Activated B cell treated with CpG ODN at 0.5 μM for 24 hours (primary cell): Measurements from ENCODE around the gene SLC35A2. TPM values are rescaled to one million over a fixed set of nuclear protein-coding genes. Genes with fewer than 3 reads are reported as not detected.

Experiments used
- ATAC-seq: fragments of 200-7000 bp; cut with Tn5 transposase; one replicate; pipeline ENCODE4 v1.10.0; 2021; ENCODE audit warnings: low read depth, mild to moderate bottlenecking, moderate library complexity
- CTCF ChIA-PET: fragments of 350-600 bp; sonication (Branson Sonifier 250); formaldehyde crosslinking; loops from one replicate; lab custom pipeline; 2021; ENCODE audit warnings: antibody characterized with exemption; lab: Charles Lee
- POLR2A ChIA-PET: fragments of 350-600 bp; sonication (Branson Sonifier 250); formaldehyde crosslinking; loops from one replicate; lab custom pipeline; 2021; ENCODE audit warnings: antibody characterized with exemption; lab: Charles Lee
- DNase-seq: peaks from one replicate; pipeline ENCODE4 v3.0.0; 2022
- H3K27ac Mint-ChIP-seq: one replicate; pipeline ENCODE4 v1.8.0; 2020; ENCODE audit warnings: mixed read lengths
- H3K27me3 Mint-ChIP-seq: one replicate; pipeline ENCODE4 v1.8.0; 2021; ENCODE audit warnings: mixed read lengths
- H3K36me3 Mint-ChIP-seq: one replicate; pipeline ENCODE4 v1.8.0; 2021; ENCODE audit warnings: low read depth, mixed read lengths
- H3K4me1 Mint-ChIP-seq: one replicate; pipeline ENCODE4 v1.8.0; 2021; ENCODE audit warnings: mixed read lengths
- H3K4me3 Mint-ChIP-seq: one replicate; pipeline ENCODE4 v1.8.0; 2020; ENCODE audit warnings: mild to moderate bottlenecking, mixed read lengths
- H3K9me3 Mint-ChIP-seq: one replicate; pipeline ENCODE4 v1.8.0; 2020; ENCODE audit warnings: mixed read lengths
- CTCF ChIP-seq: fragments of 200-600 bp; IDR thresholded peaks from one replicate; pipeline ENCODE4 v1.8.0; 2022; ENCODE audit warnings: antibody characterized with exemption, mild to moderate bottlenecking
- intact Hi-C: fragments of 100-400 bp; cut with micrococcal nuclease; formaldehyde crosslinking; loops from one replicate; pipeline ENCODE4 v1.15.1; 2024
- total RNA-seq: library from RNA; stranded (reverse); gene quantifications from 2 replicates; pipeline ENCODE4 v1.2.3, GENCODE V29; 2022

The SLC35A2 gene
- total RNA-seq, 1 donor from 2014 or later, result 17.3 TPM

- Mint-ChIP-seq H3K27me3 (no peaks in the 10 kb centered on the region), H3K27ac (no peak overlapping the region), H3K36me3 (peaks cover 51% of the 10 kb centered on the region), H3K4me3 (no peak overlapping the region), H3K9me3 (no peaks in the 10 kb centered on the region), H3K4me1 (peaks cover 3% of the 10 kb centered on the region)
- DNase-seq (no peak), ATAC-seq (no peak)
- TF ChIP-seq CTCF, result no peak
- ChIA-PET POLR2A (interaction anchor here (0.6 to 2.0 kb wide), 2 partner anchors 8 to 9 kb away, joined by 11 to 12 read pairs; partner anchors contain the start of gene SLC35A2), CTCF (no interaction called here)
- intact Hi-C loops, result no loop called here
Measured at GRCh38 chrX:48904180-48904579, 7.3 kb downstream of the SLC35A2 start.

GRCh38 chrX:48903290-48903689 is 8.2 kb downstream of the SLC35A2 start:
- TF ChIP-seq CTCF, result no peak
- H3K4me1 Mint-ChIP-seq, result peaks cover 6% of the 10 kb centered on the region
- no peaks in the 10 kb centered on the region for H3K9me3 Mint-ChIP-seq
- no peak overlapping the region for H3K27ac Mint-ChIP-seq
- ATAC-seq (no peak), DNase-seq (no peak)
- no peaks in the 10 kb centered on the region for H3K27me3 Mint-ChIP-seq
- H3K36me3 Mint-ChIP-seq, result peaks cover 45% of the 10 kb centered on the region
- H3K4me3 Mint-ChIP-seq, result no peak overlapping the region
- ChIA-PET POLR2A (interaction anchor here (2.0 kb wide), 1 partner anchor 9 kb away, joined by 12 read pairs; the partner anchor contains the start of gene SLC35A2), CTCF (no interaction called here)
- intact Hi-C loops, result no loop called here

GRCh38 chrX:48902776-48903175 is 8.7 kb downstream of the SLC35A2 start:
- DNase-seq, result no peak
- ChIA-PET CTCF (no interaction called here), POLR2A (interaction anchor here (2.0 kb wide), 1 partner anchor 9 kb away, joined by 12 read pairs; the partner anchor contains the start of gene SLC35A2)
- H3K27ac Mint-ChIP-seq, result no peak overlapping the region
- no peak for ATAC-seq
- peaks cover 49% of the 10 kb centered on the region for H3K36me3 Mint-ChIP-seq
- no peaks in the 10 kb centered on the region for H3K27me3 Mint-ChIP-seq
- H3K4me1 Mint-ChIP-seq, result peaks cover 9% of the 10 kb centered on the region
- H3K9me3 Mint-ChIP-seq, result no peaks in the 10 kb centered on the region
- TF ChIP-seq CTCF, result no peak
- no peak overlapping the region for H3K4me3 Mint-ChIP-seq
- intact Hi-C loops, result no loop called here

GRCh38 chrX:48902135-48902534 is 9.3 kb downstream of the SLC35A2 start:
- ATAC-seq (no peak), DNase-seq (no peak)
- intact Hi-C loops, result no loop called here
- Mint-ChIP-seq H3K9me3 (no peaks in the 10 kb centered on the region), H3K27ac (no peak overlapping the region), H3K4me1 (peaks cover 13% of the 10 kb centered on the region), H3K4me3 (no peak overlapping the region), H3K36me3 (peaks cover 54% of the 10 kb centered on the region), H3K27me3 (no peaks in the 10 kb centered on the region)
- ChIA-PET CTCF (no interaction called here), POLR2A (interaction anchor here (2.0 kb wide), 1 partner anchor 10 kb away, joined by 12 read pairs; the partner anchor contains the start of gene SLC35A2)
- TF ChIP-seq CTCF, result no peak

- Mint-ChIP-seq H3K36me3 (peaks cover 58% of the 10 kb centered on the region), H3K4me1 (peaks cover 23% of the 10 kb centered on the region), H3K27me3 (no peaks in the 10 kb centered on the region), H3K4me3 (no peak overlapping the region), H3K9me3 (no peaks in the 10 kb centered on the region), H3K27ac (no peak overlapping the region)
- no peak for ATAC-seq
- no peak for DNase-seq
- POLR2A ChIA-PET, result interaction anchor here (0.6 kb wide), 3 partner anchors 11 to 51 kb away, joined by 3 read pairs; partner anchors contain the start of gene SLC35A2
- CTCF ChIA-PET, result no interaction called here
- no peak for TF ChIP-seq CTCF
- intact Hi-C loops, result no loop called here
Measured at GRCh38 chrX:48901069-48901468, 10.4 kb downstream of the SLC35A2 start.
